ENCODE data around the gene SMURF2. TPM values are rescaled to one million over a fixed set of nuclear protein-coding genes. Genes with fewer than 3 reads are reported as not detected.
A peak's percentile ranks its signal among the peaks of the same experiment; 100 is the strongest.

Gene SMURF2
- total and polyA plus RNA-seq, 9 of the 15 experiments (the other 6 are each of a cell fraction or from before 2014, with no cell fraction given) = 3.8 to 22.0 (median 14.8) TPM

GRCh38 chr17:64504769-64505339 is 157.3 kb downstream of the SMURF2 start (continued):
- TF ChIP-seq REST (IDR thresholded peaks at IDR 0.05; ENCODE audit: borderline replicate concordance) (no peak), REST (CRISPR knock-in tag; IDR thresholded peaks at IDR 0.05; ENCODE audit: low read depth) (no peak), SP2 (IDR thresholded peaks at IDR 0.05; ENCODE audit: extremely low read depth, low read depth, low read length, poor library complexity, severe bottlenecking) (no peak), MYBL2 (IDR thresholded peaks at IDR 0.05; ENCODE audit: low read depth) (no peak), MYBL2 (CRISPR knock-in tag; IDR thresholded peaks at IDR 0.05; ENCODE audit: borderline replicate concordance) (no peak), PML (IDR thresholded peaks at IDR 0.05; ENCODE audit: low read length) (peak; percentile 57; the same call in 1 of the 2 replicates), CBFA2T2 (conservative IDR thresholded peaks at IDR 0.05) (peak; percentile 73), KLF16 (IDR thresholded peaks at IDR 0.05) (no peak), ARID1B (IDR thresholded peaks at IDR 0.05) (peak; percentile 75), ZNF274 (IDR thresholded peaks at IDR 0.05; ENCODE audit: borderline replicate concordance, low read depth, low read length) (no peak), ZNF280A (IDR thresholded peaks at IDR 0.05; ENCODE audit: low read depth, partially characterized antibody) (no peak), HDAC3 (IDR thresholded peaks at IDR 0.05; ENCODE audit: borderline replicate concordance, partially characterized antibody) (no peak), CTCF (IDR thresholded peaks at IDR 0.05 in 2 of 3, conservative IDR thresholded peaks at IDR 0.05 in 1 of 3; ENCODE audit: insufficient read depth in 2 of 3, low read depth in 1 of 3, low read length in 3 of 3) (no peak), HEY1 (CRISPR knock-in tag; IDR thresholded peaks at IDR 0.05; ENCODE audit: borderline replicate concordance) (no peak), ZNF778 (CRISPR knock-in tag; IDR thresholded peaks at IDR 0.05) (no peak), LCOR (CRISPR knock-in tag; IDR thresholded peaks at IDR 0.05) (peak; percentile 47; the same call in 1 of the 2 replicates), ZNF696 (CRISPR knock-in tag; conservative IDR thresholded peaks at IDR 0.05) (no peak)

All from K562 (cell line).